HL-60 (cell line): ENCODE results near the gene CXXC4.

Source experiments
- GABPA ChIP-seq: IDR thresholded peaks from 2 replicates; pipeline ENCODE4 v1.6.1; 2012; ENCODE audit warnings: low read depth
- POLR2AphosphoS5 ChIP-seq: IDR thresholded peaks from 2 replicates; pipeline ENCODE4 v1.6.1; 2012; ENCODE audit warnings: low read depth
- TF ChIP-seq, protein P1 (sequence below): IDR thresholded peaks from one replicate; pipeline ENCODE4 v1.5.1; 2011; ENCODE audit warnings: low read length, control low read depth, inconsistent platforms; ENCODE audit not compliant: insufficient read depth
- TF ChIP-seq, protein P2 (sequence below): IDR thresholded peaks from 2 replicates; pipeline ENCODE4 v1.6.1; 2012; ENCODE audit warnings: low read depth; ENCODE audit not compliant: insufficient replicate concordance

- TF ChIP-seq, protein P1, sequence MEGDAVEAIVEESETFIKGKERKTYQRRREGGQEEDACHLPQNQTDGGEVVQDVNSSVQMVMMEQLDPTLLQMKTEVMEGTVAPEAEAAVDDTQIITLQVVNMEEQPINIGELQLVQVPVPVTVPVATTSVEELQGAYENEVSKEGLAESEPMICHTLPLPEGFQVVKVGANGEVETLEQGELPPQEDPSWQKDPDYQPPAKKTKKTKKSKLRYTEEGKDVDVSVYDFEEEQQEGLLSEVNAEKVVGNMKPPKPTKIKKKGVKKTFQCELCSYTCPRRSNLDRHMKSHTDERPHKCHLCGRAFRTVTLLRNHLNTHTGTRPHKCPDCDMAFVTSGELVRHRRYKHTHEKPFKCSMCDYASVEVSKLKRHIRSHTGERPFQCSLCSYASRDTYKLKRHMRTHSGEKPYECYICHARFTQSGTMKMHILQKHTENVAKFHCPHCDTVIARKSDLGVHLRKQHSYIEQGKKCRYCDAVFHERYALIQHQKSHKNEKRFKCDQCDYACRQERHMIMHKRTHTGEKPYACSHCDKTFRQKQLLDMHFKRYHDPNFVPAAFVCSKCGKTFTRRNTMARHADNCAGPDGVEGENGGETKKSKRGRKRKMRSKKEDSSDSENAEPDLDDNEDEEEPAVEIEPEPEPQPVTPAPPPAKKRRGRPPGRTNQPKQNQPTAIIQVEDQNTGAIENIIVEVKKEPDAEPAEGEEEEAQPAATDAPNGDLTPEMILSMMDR = no peak
- TF ChIP-seq GABPA (no peak), POLR2AphosphoS5 (no peak)
- TF ChIP-seq, protein P2, sequence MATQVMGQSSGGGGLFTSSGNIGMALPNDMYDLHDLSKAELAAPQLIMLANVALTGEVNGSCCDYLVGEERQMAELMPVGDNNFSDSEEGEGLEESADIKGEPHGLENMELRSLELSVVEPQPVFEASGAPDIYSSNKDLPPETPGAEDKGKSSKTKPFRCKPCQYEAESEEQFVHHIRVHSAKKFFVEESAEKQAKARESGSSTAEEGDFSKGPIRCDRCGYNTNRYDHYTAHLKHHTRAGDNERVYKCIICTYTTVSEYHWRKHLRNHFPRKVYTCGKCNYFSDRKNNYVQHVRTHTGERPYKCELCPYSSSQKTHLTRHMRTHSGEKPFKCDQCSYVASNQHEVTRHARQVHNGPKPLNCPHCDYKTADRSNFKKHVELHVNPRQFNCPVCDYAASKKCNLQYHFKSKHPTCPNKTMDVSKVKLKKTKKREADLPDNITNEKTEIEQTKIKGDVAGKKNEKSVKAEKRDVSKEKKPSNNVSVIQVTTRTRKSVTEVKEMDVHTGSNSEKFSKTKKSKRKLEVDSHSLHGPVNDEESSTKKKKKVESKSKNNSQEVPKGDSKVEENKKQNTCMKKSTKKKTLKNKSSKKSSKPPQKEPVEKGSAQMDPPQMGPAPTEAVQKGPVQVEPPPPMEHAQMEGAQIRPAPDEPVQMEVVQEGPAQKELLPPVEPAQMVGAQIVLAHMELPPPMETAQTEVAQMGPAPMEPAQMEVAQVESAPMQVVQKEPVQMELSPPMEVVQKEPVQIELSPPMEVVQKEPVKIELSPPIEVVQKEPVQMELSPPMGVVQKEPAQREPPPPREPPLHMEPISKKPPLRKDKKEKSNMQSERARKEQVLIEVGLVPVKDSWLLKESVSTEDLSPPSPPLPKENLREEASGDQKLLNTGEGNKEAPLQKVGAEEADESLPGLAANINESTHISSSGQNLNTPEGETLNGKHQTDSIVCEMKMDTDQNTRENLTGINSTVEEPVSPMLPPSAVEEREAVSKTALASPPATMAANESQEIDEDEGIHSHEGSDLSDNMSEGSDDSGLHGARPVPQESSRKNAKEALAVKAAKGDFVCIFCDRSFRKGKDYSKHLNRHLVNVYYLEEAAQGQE = no peak
These were observed 48.0 kb downstream of the CXXC4 start for GRCh38 chr4:104446431-104447278.
